HAP-1 (cell line): Measurements from ENCODE around the gene TMEM35A.

ENCODE experiments used
- DNase-seq, 2 experiments: peaks; one replicate each; pipeline ENCODE4 v3.0.0-alpha.2; 2016 to 2020; ENCODE audit warnings: low spot score in 2 of 2
- H3K27me3 ChIP-seq: fragments of 250-450 bp; sonication (Bioruptor Pico); 2 replicates; pipeline ENCODE4 v1.5.1; 2020; ENCODE audit warnings: low read depth, mild to moderate bottlenecking, moderate library complexity
- H3K36me3 ChIP-seq: fragments of 250-450 bp; sonication (Bioruptor Pico); replicated peaks from 2 replicates; pipeline ENCODE4 v1.5.1; 2020; ENCODE audit warnings: mild to moderate bottlenecking
- H3K4me1 ChIP-seq: fragments of 250-450 bp; sonication (Bioruptor Pico); 2 replicates; pipeline ENCODE4 v1.5.1; 2020; ENCODE audit warnings: mild to moderate bottlenecking
- H3K4me3 ChIP-seq: fragments of 250-450 bp; sonication (Bioruptor Pico); 2 replicates; pipeline ENCODE4 v1.5.1; 2020; ENCODE audit warnings: mild to moderate bottlenecking, moderate library complexity
- H3K9me3 ChIP-seq: fragments of 250-450 bp; sonication (Bioruptor Pico); 2 replicates; pipeline ENCODE4 v1.5.1; 2020; ENCODE audit warnings: mild to moderate bottlenecking, moderate library complexity
- in situ Hi-C: fragments of 300-500 bp; cut with MboI; formaldehyde crosslinking; loops from 3 replicates; pipeline ENCODE4 v1.14.3; 2020; ENCODE audit warnings: low sequenced_read_pairs, inconsistent platforms, mixed read lengths

TMEM35A gene

GRCh38 chrX:101091817-101092216 lies 13.1 kb downstream of the TMEM35A start:
- Histone ChIP-seq H3K4me3 (no peak overlapping the region), H3K36me3 (no peaks in the 10 kb centered on the region), H3K27me3 (no peaks in the 10 kb centered on the region), H3K4me1 (no peaks in the 10 kb centered on the region; the same call in 1 of the 2 replicates), H3K9me3 (no peaks in the 10 kb centered on the region)
- no peak for DNase-seq
- in situ Hi-C loops: no loop called here

- Histone ChIP-seq H3K4me1 (peaks cover 10% of the 10 kb centered on the region), H3K9me3 (no peaks in the 10 kb centered on the region), H3K36me3 (peaks cover 31% of the 10 kb centered on the region), H3K27me3 (no peaks in the 10 kb centered on the region), H3K4me3 (peak within 1 kb of the TSS; percentile 62)
- in situ Hi-C loops: no loop called here
- DNase-seq: peak; percentile 95 to 99
Measured at GRCh38 chrX:101097546-101098453, 19.1 kb downstream of the TMEM35A start, which contains the start of gene CENPI. CENPI (plus strand) TSS chrX:101098204; CDS start chrX:101101071, 2,867 bp downstream.

- DNase-seq: no peak
- in situ Hi-C loops: no loop called here
- Histone ChIP-seq H3K27me3 (no peaks in the 10 kb centered on the region), H3K4me1 (no peaks in the 10 kb centered on the region), H3K9me3 (no peaks in the 10 kb centered on the region), H3K36me3 (peaks cover 73% of the 10 kb centered on the region), H3K4me3 (no peak overlapping the region)
Measured at GRCh38 chrX:101108284-101108683, 29.6 kb downstream of the TMEM35A start.

GRCh38 chrX:101117701-101118100 lies 39.0 kb downstream of the TMEM35A start:
- peaks cover 55% of the 10 kb centered on the region for H3K36me3 ChIP-seq
- no peaks in the 10 kb centered on the region for H3K27me3 ChIP-seq
- in situ Hi-C loops: no loop called here
- H3K4me3 ChIP-seq: no peak overlapping the region
- H3K4me1 ChIP-seq: no peaks in the 10 kb centered on the region
- no peaks in the 10 kb centered on the region for H3K9me3 ChIP-seq
- DNase-seq: no peak

GRCh38 chrX:101136235-101136634 lies 57.6 kb downstream of the TMEM35A start:
- H3K27me3 ChIP-seq: no peaks in the 10 kb centered on the region
- in situ Hi-C loops: no loop called here
- no peaks in the 10 kb centered on the region for H3K9me3 ChIP-seq
- no peaks in the 10 kb centered on the region for H3K4me1 ChIP-seq
- H3K36me3 ChIP-seq: peaks cover 71% of the 10 kb centered on the region
- DNase-seq: no peak
- H3K4me3 ChIP-seq: no peak overlapping the region
